CD1c-positive myeloid dendritic cell (primary cell): ENCODE results near the gene MOXD1.

ENCODE experiments used
- DNase-seq: peaks from one replicate; pipeline ENCODE4 v3.0.0-alpha.2; 2016; ENCODE audit errors: extremely low spot score

Gene MOXD1

DNA sequence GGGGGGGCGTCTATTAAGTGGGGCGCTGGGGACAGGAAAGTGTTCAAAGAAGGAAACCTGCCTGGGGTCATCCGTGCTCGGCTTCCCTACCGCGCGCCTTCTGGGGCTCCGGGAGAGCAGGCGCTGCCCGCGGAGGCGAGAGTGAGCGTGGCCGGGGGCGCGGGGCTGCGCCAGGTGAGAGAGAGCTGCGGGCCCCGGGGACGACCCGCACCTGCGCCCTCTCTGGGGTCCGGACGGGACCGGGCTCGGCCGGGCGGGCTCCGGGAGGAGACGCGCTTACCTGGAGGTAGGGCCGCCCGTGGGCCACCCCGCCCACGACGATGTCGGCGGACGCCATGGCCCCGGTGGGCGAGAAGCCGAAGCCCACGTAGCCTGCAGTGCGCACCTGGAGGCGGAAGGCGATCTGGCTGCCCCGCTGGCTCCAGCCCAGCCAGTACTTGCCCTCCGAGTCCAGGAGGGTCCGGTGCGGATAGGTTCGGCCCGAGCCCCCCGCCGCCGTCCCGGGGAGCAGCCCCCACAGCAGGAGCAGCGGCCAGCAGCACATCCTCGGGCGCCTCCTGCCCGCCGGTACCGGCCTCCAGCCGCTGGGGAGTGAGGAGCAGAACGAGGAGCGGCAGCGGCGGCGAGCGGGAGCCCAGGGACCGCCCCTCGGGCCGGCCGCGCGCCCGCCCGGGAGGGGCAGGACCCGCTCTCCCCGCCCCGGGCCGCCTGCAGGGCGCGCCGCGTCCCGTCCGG lies at the start of gene MOXD1:
Gene MOXD1, minus strand, starts transcription at position 593 of the 735 bp plus-strand sequence. Its CDS starts 49 bp downstream, at position 544.
- peak; percentile 24 for DNase-seq

DNA sequence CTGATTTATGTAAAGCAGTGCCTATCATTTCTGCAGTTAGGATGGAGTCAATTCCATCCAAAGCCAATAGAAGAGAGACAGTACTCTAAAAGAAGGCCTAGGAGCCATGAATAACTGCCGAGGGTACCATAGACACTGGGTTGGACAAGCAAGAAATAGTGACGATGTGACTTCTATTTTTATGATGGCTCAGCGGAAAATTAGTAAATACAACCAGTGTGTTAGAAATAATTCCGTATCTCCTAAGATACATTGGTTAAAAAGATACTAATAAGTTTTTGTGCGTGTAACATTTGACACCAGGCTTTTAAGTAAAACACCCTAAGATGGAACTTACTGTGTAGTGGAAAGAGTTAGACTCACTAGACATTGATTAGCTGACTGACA lies 45.6 kb upstream of the MOXD1 start:
- no peak for DNase-seq

DNA sequence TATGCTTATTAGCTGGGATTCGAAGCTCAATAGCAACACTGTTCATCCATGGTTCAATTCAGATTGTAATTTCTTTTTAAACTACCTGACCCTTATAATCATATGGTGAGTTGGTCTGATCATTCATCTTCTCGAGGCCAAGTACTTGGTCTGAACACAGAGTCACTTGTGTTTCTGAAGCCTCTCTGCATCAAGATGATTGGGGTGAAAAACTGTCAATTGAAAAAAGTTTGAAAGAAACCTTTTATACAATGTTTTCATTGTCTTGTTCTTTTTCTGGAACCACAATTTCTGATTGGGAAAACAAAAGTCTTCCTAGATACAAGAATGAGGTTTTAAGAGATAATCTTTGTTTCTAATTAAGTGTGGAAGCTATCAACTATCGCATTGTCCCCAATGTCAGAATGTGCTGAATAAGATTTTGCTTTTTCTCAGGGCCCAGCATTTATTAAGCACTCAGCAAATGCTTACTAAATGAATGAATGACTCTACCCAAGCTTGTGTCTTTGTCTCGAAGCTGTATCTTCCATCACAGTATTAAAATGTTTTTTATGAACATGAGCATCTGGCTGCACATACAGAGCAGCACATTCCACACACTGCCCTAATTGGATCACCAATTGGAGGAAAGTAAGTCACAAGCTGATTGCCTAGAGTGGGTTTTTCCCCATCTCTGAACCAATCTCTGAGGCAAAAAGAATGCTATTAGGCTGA lies 45.0 kb upstream of the MOXD1 start:
- no peak for DNase-seq

DNA sequence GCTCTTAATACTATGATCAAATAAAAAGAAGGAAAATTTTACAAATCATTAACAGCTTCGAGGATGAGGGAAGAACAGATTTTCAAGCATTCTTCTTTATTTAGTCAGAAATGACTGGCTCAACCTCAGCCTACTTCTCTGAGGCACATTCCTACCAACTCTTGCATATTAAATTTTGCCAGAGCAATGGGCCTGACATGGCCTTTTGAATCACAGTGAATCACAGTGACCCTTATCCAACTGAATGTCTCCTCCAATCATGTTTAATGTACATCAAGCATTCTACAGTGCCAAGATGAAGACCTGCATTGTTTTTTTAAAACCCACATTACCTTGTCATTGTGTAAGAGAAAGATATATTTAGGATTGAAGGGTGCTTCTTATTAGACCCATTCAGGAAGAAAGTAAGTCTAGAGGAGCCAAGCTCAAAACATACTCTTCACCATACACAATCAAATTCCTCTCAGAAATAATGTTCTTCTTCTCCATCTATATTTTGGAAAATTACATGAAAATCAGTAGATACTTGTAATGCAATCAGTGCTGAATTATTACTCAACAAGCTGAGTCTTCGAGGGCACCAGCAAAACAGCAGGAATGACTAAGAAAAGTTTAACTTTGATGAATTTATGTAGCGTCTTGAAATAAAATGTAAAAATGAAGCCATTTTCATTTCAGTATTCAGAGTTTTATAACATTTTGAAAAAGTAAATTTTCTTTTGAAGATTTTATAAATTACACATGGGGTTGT lies 44.1 kb upstream of the MOXD1 start:
- DNase-seq: no peak

DNA sequence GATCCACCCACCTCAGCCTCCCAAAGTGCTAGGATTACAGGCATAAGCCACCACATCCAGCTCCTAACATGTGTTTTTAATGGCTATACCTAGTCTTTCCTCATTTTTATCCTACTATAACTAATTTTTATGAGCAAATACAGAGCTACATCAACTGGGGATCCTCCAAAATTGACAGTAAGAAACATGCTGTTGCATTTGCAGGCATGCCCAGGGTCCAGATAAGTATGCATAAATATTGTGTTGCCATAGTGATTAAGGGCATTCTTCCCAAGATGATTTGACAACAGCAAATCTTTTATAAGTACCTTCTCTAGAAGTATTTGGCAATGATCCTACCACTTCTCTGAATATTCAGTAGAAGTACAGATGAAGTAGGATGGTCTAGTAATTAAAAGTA lies 41.9 kb upstream of the MOXD1 start:
- DNase-seq: no peak

DNA sequence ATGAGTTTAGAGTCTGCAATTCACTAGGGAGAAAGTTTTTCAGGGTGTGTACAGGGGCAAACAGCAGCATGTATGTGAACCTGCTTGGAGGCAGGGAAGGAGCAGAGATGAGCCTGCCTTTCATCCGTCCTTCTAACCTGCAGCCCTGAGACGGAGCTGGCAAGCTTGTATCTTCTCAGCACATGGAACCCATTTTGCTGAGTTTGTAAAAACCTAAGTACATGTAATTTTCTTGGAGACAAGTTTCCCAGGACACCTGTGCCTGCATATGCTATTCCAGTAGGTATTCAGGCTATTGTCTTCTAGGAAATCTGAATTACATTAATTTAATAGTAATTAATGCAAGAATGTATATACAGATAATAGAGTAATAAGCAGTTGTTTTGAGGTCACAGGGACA lies 28.8 kb upstream of the MOXD1 start:
- no peak for DNase-seq

DNA sequence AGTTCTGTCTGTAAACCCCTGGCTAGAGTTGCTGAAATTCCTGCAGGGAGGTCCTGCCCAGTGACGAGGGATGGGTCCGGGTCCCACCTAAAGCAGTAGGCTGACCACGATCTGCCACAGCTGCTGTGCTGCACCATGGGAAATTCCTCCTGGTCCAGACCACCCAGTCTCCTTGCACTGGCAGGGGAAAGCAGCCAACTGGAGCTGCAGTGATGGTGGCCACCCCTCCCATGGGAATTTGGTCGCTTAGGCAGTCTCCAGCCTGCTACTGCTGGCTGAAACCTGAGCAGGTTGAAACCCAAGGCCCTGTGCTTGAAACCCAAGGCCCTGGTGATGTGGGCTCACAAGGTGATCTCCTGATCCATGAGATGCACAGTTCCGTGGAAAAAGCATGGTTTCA lies 23.9 kb upstream of the MOXD1 start:
- DNase-seq: no peak

DNA sequence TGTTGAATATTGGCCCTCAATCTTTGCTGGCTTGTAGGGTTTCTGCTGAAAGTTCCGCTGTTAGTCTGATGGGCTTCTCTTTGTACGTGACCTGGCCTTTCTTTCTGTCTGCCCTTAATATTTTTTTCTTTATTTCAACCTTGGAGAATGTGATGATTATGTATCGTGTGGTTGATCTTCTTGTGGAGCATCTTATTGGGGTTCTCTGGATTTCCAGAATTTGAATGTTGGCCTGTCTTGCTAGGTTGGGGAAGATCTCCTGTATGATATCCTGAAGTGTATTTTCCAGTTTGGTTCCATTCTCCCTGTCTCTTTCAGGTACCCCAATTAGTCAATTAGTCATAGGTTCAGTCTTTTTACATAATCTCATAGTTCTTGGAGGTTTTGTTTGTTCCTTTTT lies 22.6 kb upstream of the MOXD1 start:
- DNase-seq: no peak

DNA sequence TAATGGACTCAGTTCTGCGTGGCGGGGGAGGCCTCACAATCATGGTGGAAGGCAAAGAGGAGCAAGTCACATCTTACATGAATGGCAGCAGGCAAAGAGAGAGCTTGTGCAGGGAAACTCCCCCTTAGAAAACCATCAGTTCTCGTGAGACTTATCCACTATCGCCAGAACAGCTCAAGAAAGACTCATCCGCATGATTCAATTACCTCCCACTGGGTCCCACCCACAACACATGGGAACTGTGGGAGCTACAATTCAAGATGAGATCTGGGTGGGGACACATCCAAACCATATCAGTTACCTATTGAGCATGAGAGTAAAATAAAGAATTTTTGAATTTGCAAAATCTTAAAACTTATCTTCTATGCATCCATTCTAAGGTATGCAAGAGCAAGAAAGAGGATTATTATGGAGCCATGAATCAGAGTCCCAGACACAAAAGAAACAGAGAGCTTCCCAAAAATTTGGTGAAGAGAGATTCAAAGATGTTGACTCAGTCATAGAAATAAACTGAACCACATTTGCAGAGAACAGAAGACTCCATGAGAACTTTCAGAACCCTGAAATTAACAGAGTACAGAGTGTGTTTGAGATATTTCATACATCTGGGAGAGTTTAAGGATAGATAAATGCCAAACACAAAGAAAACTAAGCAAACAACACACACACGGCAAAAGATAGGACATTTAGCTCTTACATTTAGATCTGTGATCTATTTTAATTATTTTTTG lies 17.1 kb upstream of the MOXD1 start:
- DNase-seq: no peak

DNA sequence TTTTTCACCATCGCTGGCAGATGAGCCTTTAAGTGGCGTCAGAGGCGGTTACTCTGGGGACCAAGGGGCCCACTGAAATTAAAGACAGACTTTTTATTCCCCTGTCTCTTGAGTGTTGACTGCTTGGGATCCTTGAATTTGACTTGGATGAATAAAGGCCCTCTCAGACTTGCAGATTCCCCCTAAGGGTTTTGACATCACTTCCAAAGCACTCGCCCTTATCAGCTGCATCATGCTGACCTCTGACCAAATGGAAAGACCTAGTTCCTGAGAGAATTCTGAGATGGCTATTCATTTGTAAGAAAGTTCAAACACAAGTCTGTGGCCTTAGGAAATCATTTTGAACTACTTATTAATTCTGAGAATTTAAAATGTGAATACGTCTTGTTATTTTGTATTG lies 13.5 kb upstream of the MOXD1 start:
- DNase-seq: no peak

DNA sequence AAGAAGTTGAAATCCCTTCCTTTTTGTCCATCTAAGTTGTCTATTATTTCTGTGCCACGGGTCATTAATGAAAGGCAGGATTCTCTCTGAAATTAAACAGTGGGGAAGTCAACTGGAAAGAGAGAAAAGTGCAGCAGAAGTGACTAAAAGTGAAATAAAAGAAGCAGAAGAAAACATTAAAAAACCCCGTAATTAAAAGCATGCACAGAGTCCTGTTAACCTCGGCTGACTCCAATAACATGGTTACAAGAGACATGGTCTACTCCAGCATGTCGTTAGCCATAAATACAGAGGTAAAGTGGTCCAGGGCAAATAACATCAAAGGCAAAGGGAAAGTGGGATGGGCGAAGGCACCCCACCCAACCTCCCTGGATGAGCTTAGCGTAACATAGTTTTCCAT lies 13.0 kb upstream of the MOXD1 start:
- DNase-seq: no peak

DNA sequence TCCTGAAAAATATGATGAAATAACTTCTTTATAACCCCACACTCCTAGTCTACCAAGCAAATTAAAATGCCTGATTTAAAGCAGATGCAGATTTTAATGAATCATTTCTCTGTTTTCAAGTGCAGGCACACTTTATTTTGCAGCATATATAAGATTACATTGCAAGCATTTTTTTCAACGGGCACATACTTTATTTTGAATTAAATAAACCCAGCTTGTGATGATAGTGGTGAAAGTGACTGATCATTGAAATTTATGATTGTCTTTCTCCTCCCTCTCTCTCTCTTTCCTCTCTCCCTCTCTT lies 12.2 kb upstream of the MOXD1 start:
- DNase-seq: no peak

DNA sequence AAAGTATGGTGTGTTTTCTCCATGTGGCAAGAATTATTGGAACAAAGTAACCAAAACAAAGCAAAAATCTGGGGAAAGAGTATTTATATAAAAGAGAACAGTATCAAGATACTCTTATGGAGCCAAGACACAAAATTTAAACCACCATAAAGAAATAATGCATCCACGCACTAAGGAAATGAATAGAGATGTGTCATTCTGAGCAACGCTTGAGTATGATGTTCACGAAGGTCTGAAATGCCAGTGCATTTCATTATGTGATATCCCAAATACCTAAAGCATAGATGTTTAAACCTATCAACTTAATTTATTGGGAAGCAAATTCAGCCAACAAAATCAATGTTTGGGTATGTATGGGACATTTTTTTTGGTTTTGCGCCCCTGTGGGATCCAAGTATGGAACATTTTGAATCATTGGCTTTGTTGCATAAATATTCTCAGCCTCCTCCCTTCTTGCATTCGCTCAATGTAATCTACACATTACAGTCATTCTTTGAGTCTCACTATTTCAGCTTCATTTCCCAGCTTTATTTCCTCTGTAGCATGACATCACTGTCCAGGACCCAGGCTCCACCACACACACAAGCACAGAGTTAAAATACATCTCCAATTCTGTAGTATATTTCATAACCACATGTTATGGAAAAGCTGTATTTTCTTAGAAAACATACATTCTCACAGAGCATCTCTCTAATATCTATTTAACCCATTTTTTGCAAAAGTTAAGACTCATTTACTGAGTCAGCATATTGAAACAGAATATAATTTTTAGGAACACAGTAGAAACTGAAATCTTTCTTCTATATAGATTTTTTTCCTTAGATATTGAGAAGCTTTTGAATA lies 11.6 kb upstream of the MOXD1 start:
- no peak for DNase-seq

DNA sequence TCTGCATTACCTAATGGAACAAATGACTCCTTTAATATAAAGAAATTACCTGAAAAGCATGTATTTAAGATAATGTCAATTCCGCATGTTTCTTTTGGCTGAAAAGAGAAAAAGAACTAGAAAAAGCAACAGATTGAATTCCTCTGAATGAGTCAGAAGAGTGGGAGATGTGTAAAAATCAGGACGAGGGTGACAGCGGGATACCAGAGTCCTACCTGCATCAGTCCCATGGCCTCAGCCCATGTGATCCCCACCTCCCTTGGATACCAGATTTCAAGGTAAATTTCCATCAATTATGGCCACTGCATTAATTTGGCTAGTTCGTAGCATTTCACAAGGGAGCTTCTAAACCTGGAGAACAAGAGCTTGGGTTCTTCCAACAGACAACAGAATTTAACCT lies 10.0 kb upstream of the MOXD1 start:
- DNase-seq: no peak

DNA sequence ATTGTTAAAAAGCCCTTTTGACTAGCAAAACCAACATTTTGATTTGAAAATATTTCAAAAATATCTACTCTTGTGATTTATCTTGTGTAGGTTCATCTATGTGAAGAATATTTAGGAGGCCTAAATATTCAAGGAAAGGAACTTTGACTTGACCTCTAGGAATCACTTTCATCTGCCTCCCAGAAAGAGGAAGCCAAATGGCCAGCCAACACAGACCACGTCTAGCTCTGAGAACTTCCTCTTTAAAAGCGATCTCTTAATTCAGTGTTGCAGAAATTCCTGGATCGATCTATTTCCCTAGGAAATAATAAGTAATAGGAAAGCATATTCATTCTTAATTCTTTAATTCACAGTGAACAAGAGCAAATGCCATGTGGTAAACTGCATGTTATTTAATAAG lies 9.6 kb upstream of the MOXD1 start:
- peak; percentile 71 for DNase-seq

DNA sequence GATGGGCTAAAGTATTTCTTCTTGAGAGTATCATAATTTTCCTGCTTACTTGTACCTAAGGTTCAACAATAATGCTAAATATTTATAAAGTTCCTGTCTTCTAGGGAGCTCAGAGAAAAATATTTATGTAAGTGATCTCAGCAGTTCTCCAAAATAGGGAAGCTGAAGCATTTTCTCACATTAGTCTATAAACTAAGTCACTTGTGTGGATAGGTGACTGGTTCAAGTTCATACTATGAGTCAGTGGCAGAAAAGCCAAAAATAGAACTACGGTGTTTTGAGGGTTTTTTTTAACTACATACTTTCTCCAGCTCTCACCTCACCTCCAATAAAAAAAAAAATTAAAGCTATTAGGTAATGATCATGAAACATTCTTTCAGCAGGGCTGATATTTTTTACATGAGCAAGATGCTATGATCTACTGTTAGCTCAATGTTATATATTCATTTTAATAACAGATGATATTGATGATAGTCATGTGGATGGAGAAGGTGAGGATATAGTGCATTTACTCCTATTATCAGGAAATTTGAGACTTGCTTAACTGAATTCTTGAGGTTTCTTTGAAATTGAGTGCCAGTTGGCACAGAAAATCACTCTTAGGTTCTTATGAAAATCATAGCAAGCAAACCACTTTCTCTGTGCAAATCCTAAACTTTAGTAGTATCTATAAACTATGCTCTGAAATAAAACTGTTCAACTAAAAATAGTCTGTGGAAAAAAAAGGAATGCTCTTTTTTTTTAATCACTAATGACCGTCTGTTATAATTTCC lies 4.1 kb upstream of the MOXD1 start:
- DNase-seq: peak; percentile 13

DNA sequence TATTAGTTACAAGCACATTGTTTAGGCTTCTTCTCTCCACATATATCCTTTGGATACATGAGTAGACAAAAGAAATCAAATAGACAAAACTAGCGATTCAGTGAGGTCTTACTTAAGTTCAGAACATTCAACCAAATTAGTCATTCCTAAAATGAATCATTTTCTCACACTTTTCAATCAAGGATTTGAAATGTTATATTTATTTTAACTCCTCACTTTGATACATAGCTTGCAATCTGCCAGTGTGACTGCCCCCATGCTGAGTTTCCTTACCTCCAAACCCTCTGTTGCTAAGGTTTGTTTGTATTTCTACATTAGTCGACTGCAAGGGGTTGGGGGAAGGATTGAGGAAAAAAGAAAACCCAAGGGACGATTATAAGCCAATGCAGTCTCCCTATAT lies 3.5 kb upstream of the MOXD1 start:
- DNase-seq: no peak

DNA sequence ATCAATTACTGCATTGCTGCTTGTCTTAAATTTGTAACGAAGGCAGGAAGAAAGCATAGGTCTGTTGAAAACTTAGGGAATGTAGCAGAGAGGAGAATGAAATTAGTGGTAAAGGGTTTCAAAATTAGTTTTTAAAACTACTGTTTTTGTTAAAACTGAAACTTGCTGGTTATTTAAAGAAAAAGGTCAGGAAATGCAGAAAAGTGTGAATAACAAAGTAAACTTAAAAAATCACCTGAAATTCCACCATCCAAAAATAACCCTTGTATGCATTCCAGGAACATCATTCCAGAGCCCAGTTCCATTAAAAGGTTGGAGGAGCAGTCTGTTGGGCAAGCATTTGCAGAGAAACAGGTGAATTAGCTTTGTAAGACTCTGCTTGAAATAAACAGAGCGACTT lies 3.1 kb upstream of the MOXD1 start:
- no peak for DNase-seq

DNA sequence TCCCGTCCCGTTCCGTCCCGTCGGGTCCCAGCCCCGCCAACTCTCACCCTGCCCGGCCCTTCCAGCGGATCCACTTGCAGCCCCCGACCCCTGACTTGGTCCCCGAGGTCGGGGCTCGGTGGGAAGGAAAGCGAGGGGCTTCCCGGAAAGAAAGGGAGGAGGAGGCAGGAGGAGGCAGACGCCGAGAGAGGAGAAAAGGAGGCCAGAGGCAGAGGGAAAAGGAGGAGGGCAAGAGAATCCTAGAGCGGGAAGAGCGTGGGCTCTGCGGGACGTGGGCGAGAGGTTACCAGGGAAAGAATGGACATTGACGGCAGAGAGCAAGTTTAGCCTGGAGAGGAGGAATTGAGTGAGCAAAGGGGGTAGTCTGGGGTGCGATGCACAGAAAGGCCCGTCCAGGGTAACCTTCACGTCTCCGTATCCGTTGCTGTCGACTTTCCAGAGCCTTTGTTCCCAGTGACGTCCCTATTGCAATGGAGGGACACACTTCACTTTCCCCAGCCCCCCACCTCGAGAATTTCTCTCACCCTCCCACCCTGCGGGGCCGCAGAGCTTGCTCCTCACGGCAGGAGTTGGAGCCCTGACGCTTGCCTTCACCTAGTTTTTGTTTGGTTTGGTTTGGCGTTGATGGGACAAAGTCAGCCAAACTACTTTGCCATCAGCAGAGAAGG lies 477 bp upstream of the MOXD1 start:
- DNase-seq: no peak

DNA sequence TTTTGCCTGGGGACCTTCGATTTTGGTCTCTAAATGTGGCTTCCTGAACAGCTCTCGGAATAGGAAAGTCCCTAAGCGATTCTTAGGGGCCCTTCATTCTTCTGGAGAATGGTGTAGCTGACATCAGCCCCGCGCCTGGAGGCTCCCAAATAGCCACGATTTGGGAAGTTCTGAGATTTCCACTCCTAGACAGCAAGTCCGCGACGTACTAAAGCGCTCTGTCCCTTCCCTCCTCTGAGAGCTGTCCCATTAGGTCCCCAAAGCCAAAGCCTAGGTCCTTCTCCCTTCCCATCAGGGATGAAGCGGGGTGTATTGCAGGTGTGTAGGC lies 756 bp downstream of the MOXD1 start:
- DNase-seq: no peak
